SIG-M5 (cell line): ENCODE data around the gene CDNF.

Experiments
- DNase-seq: peaks from one replicate; lab custom pipeline; 2025; lab: John Stamatoyannopoulos, UW

The CDNF gene

DNA sequence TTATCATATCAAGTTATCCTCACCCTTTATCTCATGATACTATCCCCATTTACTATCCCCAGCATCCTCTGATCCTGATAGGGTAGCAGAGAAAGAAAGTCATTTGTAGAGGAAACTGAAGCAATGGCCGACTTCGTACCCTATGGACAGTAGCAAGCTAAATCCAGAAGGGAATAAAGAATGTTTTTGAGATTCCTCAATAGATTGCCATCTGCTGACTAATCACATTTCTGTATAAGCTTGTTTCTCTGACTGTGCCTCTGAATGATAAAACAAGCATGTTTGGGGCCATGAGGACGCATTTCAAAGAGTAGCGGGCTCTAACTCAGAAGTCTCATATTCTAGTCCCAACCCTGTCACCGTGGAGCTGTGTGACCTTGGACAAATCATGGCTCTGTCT lies 49.9 kb downstream of the CDNF start:
- DNase-seq, result no peak

DNA sequence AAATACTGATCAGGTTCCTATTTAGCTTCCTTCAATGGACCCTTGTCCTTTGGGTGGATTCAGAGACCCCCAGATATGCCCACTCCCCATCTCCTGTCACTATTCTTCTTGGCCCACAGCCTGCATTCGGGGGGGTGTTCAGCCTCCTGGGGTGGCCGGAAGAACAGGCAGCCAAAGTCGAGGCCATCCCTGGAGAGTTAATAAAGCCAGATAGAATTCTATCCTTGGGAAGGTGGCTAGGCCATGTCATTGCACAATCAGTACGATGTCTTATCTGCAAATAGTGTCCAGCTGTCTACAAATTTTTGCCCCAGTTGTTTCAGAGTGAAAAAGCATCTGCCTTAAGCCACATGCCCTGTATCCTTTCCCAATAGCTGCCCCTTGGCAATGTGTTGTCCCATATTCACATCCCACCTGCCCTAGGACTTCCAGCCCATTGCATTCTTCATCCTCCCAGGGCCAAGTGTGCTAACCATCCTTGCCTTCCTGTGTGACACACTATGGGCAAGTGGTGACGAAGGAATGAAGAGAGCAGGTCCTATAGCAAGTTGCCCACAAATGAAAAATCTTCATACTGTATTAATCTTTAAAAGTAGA lies 53.3 kb downstream of the CDNF start:
- DNase-seq, result no peak

DNA sequence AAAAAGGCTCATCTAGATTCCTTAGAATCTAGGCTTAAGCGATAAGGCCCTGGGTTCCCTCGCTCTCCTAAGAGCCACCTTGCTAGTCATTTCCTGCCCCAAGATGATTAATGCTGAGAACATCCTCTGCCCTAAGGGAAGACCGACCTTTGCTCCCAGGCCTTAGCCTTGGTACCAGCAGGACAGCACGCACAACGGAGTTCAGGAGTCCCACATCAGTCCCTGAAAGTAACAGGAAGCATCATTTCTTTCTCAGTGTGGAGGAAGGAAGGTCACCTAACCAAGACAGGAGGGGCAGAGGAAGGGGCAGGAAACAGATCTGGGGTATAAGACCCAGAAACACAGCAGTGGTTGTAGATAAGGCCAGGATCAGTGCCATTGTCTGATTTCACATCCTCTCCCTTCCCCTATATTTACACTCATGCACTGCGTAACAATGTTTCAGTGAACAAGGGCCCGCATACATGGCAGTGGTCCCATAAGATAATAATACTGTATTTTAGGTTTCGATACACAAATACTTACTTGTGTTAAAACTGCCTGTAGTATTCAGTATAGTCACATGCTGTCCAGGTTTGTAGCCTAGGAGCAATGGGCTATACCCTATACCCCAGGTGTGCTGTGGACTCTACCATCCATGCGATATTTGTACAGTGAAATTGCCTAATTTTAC lies 55.0 kb downstream of the CDNF start:
- DNase-seq, result no peak

DNA sequence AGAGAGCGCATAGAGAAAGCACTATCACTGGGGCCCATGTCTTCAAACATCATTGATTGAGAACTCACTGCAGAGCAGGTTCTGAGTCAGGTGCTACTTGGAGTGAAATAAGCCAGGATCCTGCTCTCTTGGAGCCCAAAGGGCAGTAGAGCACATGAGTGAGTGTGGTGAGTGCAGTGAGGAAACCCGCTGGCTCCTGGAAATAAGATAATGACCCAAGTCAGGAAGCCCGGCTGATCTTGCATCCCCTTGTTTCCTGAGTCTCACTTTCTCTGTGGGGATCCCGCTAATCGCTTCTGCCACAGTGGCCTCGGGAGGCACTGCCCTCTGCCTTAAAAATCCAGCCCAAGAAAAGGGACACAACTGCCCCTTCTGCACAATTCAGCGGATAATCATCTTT lies 56.1 kb downstream of the CDNF start:
- no peak for DNase-seq

DNA sequence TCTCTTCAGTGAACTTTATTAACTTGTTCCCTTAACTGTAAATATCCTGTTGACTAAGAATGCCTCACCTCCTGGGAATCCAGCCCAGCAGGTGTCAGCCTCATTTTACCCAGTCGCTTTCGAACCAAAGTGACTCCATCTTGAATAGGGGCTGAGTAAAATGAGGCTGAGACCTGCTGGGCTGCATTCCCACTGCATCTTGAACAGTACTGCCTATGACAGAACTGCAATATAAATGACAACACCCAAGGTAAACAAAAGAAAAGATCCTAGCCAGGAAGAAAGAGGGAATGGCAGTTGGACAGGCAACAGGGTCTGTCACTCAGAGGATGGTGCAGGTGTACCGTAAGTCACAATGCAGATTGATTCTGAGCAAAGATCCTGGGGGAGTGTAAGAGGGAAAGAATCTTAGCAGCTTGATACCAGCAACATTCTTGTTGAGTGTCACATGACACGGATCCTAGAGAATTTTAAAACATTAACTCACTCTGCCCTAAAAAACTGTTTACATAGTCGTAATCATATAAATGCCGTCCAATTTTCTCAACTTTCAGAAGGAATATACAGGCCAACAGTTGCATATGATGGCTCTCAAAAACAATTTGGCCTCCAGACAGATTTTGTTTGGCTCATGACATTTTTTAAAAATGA lies 58.7 kb downstream of the CDNF start:
- no peak for DNase-seq

DNA sequence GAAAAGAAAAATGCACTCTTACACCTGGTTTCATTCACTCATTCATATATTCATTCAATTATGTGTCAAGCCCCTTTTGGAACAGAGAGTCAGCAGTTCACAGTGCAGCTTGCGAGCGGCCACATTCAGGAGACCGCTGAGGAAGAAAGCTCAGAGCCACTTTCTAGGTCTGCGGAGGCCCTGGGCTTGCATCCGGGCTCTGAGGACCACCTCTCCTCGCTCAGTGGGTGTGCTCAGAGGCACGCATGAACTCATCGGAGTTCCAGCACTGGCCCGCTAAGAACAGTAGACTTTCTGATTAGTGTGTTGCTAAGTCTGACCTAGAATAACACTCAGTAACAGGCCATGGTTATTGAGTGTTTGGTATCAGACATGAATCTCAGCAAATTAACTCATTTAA lies 61.3 kb downstream of the CDNF start:
- DNase-seq, result no peak

DNA sequence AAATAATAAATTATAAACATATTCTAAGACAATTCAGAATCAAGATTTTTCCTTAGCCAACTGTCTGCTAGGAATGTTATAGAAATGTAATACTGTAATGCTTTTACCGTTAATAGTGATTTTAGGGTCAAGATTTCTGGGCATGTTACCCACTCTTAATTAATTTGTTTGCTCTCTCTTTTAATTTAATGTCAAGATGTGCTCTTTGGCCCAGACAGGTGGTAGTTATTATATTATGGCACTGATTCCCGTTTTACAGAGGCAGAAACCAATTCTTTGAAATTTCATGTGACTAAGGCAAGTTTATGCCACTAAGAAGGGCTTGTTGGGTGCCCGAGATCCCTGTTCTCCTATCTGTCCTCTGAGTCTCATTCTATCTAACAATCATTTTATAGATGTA lies 62.2 kb downstream of the CDNF start:
- DNase-seq, result no peak

DNA sequence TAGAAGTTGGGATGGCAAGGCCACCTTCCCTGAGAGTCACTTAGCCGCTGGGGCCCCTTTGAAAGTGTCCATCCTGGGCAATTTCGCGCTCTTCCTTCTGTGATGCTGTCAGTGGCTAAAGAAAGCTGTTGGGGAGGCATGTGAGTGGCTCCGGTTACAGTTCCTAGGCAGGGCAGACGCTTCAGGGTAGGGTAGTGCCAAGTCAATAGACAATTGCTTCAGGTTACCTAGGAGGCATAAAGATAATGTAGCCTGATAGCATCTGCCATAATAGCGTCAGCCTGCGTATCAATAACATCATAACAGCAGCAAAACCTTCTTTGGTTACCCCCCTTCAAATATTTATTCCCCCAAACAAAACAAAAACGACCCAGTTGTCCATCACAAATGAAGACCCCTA lies 63.0 kb downstream of the CDNF start, which contains the start of gene FAM107B:
FAM107B (minus strand) TSS at position 101 of the 400 bp plus-strand sequence. CDS start 234 bp downstream, outside the sequence.
- no peak for DNase-seq

DNA sequence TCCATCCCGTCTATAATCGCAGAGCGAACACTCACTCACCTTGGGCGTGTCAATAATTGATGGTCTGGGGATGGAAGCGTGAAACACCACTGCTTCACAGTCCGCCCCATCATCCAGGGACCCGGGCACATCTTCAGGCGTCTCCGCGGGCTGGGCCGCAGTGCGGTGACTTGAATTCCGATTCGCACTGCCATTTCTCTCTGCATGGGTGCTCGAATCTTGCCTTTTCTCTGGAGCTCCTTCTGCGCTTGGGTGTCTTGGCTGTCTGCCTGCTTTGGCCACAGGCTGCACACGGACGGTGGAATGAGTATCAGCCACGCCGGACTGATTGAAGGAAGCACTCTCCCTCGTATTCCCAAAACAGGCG lies 63.6 kb downstream of the CDNF start:
- DNase-seq, result no peak

DNA sequence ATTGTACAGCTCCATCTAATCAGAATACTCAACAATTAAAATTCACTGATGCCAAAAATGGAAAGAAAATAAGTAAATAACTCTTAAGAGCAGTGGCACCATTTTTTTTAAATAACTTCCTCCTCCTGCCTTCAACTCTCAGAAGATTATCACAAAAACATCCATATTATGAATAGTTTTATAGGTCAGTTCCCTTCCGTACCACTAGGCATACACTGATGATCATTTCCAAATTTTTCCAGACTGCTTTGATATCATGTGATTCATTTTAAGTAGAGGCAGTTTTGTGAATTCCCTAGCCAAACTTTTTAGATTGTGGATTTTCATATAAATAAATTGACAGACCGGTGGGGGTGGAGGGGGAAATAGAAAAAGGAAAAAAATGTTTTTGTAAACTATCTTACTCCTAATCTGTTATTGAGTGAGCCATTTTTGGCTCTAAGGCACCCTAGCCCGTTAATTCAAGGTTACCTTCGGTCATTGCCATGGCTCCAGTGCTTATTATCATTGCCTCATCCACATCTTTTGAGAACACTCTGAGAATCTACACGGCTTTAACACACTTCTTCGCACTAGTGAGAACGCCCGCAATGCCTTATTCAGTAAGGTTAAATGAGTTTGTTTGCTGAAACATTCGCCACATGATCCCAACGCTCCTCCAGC lies 64.2 kb downstream of the CDNF start:
- no peak for DNase-seq

DNA sequence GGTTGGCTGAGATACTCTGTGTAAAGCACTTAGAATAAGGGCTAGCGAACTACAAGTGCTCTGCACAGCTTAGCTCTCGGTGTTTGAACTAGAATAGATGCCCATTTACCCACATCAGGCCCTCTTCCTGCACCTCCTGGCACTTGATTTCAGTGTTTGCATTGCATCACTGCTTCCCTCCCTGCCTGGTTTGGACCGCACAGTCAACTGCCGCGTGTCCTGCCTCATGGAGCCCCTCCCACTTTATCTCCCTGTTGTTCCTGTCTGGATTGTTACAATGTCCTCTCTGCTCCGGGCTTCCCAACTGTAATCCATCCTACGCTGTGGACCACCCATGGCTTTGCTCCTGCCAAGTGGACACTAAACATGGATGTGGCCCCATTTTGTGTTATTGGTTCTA lies 65.4 kb downstream of the CDNF start:
- DNase-seq, result no peak

DNA sequence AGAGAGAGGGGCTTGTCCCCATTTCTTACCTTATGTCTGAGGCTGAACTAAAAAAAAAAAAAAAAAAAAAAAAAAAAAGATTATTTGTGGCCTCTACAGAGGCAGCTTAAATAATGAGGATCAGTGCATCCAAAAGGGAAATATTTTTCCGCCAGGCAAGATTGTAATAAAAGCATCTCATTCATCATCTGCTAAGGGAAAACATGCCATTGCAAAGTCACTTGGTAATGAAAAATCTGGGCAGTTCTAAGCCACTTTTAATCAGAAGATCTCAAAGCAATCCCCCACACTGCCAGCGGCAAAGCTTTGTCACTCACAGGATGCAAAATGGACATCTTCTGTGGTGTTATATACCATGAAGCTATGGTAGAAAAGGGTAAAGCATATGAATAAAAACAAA lies 66.9 kb downstream of the CDNF start:
- no peak for DNase-seq
